ENCODE results near the gene TSPY10.
"Not testable (repeated sequence)": the region's sequence is repeated elsewhere in the genome, so short reads cannot be mapped to it uniquely, and the experiment has no call there.

Gene TSPY10, protein sequence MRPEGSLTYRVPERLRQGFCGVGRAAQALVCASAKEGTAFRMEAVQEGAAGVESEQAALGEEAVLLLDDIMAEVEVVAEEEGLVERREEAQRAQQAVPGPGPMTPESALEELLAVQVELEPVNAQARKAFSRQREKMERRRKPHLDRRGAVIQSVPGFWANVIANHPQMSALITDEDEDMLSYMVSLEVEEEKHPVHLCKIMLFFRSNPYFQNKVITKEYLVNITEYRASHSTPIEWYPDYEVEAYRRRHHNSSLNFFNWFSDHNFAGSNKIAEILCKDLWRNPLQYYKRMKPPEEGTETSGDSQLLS

DNA sequence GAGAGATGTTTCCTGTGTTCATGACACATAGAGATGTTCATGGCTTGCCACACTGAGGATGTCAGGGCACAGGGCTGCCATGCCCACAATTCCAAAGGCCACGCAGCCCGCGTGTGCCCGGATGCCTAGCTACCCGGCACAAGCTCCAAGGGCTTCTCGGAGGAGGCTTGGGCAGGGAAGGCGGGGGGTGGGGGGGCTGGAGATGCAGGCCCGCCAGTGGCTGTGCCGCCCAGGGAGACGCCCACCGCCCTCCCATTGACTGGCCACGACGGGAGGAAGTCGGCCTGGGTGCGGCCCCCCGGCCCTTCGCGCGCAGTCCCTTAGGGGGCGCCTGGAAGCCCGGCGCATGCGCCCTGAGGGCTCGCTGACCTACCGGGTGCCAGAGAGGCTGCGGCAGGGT lies at the start of gene TSPY10:
TSS of gene TSPY10 (plus strand) at position 301 of the 400 bp plus-strand sequence. CDS start at position 347, 46 bp downstream.
- H3K27ac ChIP-seq = not testable (repeated sequence)

DNA sequence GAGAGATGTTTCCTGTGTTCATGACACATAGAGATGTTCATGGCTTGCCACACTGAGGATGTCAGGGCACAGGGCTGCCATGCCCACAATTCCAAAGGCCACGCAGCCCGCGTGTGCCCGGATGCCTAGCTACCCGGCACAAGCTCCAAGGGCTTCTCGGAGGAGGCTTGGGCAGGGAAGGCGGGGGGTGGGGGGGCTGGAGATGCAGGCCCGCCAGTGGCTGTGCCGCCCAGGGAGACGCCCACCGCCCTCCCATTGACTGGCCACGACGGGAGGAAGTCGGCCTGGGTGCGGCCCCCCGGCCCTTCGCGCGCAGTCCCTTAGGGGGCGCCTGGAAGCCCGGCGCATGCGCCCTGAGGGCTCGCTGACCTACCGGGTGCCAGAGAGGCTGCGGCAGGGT lies 40.7 kb upstream of the TSPY10 start, which contains the start of gene TSPY9:
TSS of gene TSPY9 (plus strand) at position 301 of the 400 bp plus-strand sequence. CDS start at position 347, 46 bp downstream.
- H3K27ac ChIP-seq = not testable (repeated sequence)

DNA sequence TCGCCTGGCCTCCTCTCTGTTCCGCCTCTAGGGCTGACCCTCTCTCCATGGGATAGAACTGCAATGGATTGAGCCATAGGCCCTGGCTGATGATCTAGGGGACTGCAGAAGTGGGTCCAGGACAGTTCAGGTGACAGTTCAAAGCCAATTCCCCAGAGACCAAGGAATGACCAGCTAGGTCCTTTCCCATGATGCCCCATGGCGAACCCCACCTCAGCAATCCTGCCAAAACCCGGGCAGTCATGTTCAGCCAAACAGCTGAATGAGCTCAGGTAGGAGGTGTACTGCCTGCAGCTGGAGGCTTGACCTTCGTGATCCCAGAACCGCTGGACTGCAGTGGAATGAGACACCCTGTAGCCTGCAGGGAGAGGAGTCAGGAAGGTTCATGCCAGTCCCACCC lies 23.3 kb upstream of the TSPY10 start:
- not testable (repeated sequence) for H3K27ac ChIP-seq

DNA sequence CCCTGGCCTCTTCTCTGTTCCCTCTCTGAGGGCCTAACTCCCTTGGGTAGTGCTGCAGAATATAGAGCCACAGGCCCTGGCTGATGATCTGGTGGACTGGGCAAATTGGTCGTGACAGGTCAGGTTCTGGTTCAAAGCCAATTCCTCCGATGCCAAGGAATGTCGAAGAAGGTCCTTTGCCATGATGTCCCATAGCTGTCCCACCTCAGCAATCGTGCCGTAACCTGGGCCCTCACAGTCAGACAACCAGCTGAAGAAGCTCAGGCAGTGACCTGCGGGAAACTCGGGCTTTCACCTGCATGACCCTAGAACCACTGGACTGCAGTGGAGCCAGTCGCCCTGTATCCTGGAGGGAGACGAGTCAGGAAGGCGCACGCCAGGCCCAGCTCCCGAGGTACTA lies 11.4 kb upstream of the TSPY10 start:
- not testable (repeated sequence) for H3K27ac ChIP-seq

Measured in 22Rv1 (cell line).